K562 (cell line): ENCODE data around the gene PPP6R1. TPM values are rescaled to one million over a fixed set of nuclear protein-coding genes. Genes with fewer than 3 reads are reported as not detected.

Experiments used
- BACH1 ChIP-seq: fragments of 200-800 bp; sonication (Bioruptor generic); IDR thresholded peaks from 2 replicates; pipeline ENCODE4 v1.6.1; 2016; ENCODE audit warnings: missing genetic modification characterization, missing compliant biosample characterization
- CGGBP1 ChIP-seq: fragments of 250-450 bp; sonication (Bioruptor Pico); IDR thresholded peaks from 2 replicates; pipeline ENCODE4 v1.9.0; 2021; ENCODE audit warnings: mild to moderate bottlenecking
- HCFC1 ChIP-seq: IDR thresholded peaks from 2 replicates; pipeline ENCODE4 v1.6.1; 2012; ENCODE audit warnings: low read depth, low read length, improper control_type of control experiment
- KAT7 ChIP-seq: sonication (generic); formaldehyde crosslinking; IDR thresholded peaks from 2 replicates; pipeline ENCODE4 v1.8.0; 2022; ENCODE audit warnings: missing genetic modification reagents, mild to moderate bottlenecking, borderline replicate concordance
- KDM2B ChIP-seq: fragments of 250-450 bp; sonication (Bioruptor Pico); IDR thresholded peaks from 2 replicates; pipeline ENCODE4 v1.8.0; 2021; ENCODE audit warnings: mild to moderate bottlenecking, moderate library complexity
- MCM5 ChIP-seq: fragments of 450-650 bp; IDR thresholded peaks from 2 replicates; pipeline ENCODE4 v1.6.1; 2016; ENCODE audit warnings: low read depth
- NCOA6 ChIP-seq: fragments of 450-650 bp; IDR thresholded peaks from 2 replicates; pipeline ENCODE4 v1.6.1; 2017; ENCODE audit warnings: mild to moderate bottlenecking
- NFYB ChIP-seq: IDR thresholded peaks from 2 replicates; pipeline ENCODE4 v1.6.1; 2011; ENCODE audit warnings: mild to moderate bottlenecking, moderate library complexity; ENCODE audit not compliant: insufficient read length; ENCODE audit errors: extremely low read depth
- NR2C2 ChIP-seq, 2 experiments: fragments of 200-800 bp in 1 of 2; sonication (Bioruptor generic) in 1 of 2; sonication (generic) in 1 of 2; formaldehyde crosslinking in 1 of 2; IDR thresholded peaks; 2 replicates each; pipeline versions ENCODE4 v1.6.1 to v1.8.0; 2016 to 2022; ENCODE audit warnings: mild to moderate bottlenecking in 1 of 2, missing compliant biosample characterization in 1 of 2, missing genetic modification characterization in 1 of 2, missing genetic modification reagents in 1 of 2
- NUFIP1 ChIP-seq: fragments of 450-650 bp; IDR thresholded peaks from 2 replicates; pipeline ENCODE4 v1.6.1; 2018; ENCODE audit not compliant: partially characterized antibody
- PHB ChIP-seq: fragments of 250-450 bp; sonication (Bioruptor Pico); IDR thresholded peaks from 2 replicates; pipeline ENCODE4 v1.5.0; 2021
- TAF9B ChIP-seq: fragments of 450-650 bp; IDR thresholded peaks from 2 replicates; pipeline ENCODE4 v1.6.1; 2018; ENCODE audit warnings: mild to moderate bottlenecking; ENCODE audit not compliant: partially characterized antibody
- TSC22D4 ChIP-seq: fragments of 450-650 bp; IDR thresholded peaks from 2 replicates; pipeline ENCODE4 v1.6.1; 2016; ENCODE audit warnings: missing genetic modification characterization, missing biosample characterization, control low read depth
- ZC3H4 ChIP-seq: sonication (generic); formaldehyde crosslinking; IDR thresholded peaks from 2 replicates; pipeline ENCODE4 v1.9.0; 2021; ENCODE audit warnings: missing genetic modification reagents, borderline replicate concordance
- ZNF175 ChIP-seq: fragments of 200-800 bp; sonication (Bioruptor generic); IDR thresholded peaks from 2 replicates; pipeline ENCODE4 v1.6.1; 2016; ENCODE audit warnings: low read depth, mild to moderate bottlenecking, missing genetic modification characterization, missing compliant biosample characterization
- ZNF282 ChIP-seq: sonication (generic); formaldehyde crosslinking; IDR thresholded peaks from 2 replicates; pipeline ENCODE4 v1.8.1; 2023; ENCODE audit warnings: missing genetic modification reagents
- polyA plus RNA-seq, 8 experiments: library from polyadenylated mRNA; depleted of rRNA in 4 of 8; stranded (reverse) in 5 of 8; unstranded in 3 of 8; fragments of >200 nt; fragmentation: Nextera tagmentation in 2 of 8; fragmentation: Illumina TruSeq in 1 of 8; extraction: Ambion mirVana in 2 of 8; extraction: Trizol in 1 of 8; gene quantifications; 2 replicates each; pipeline versions ENCODE4 v1.2.1 to v1.2.3, GENCODE V29; 2011 to 2014; ENCODE audit warnings: inconsistent platforms in 1 of 8, missing spikeins in 1 of 8
- total RNA-seq, 7 experiments: library from RNA; depleted of rRNA in 6 of 7; stranded (reverse); fragments of >200 nt in 6 of 7; fragmentation: Illumina TruSeq in 2 of 7; extraction: Trizol in 2 of 7; gene quantifications; 2 replicates each; pipeline versions ENCODE4 v1.2.1 to v1.2.3, GENCODE V29; 2011 to 2021; ENCODE audit warnings: low replicate concordance in 1 of 7
- TF ChIP-seq, protein P1 (sequence below): fragments of 200-800 bp; sonication (Bioruptor generic); IDR thresholded peaks from 2 replicates; pipeline ENCODE4 v1.6.1; 2016; ENCODE audit warnings: missing genetic modification characterization, missing compliant biosample characterization
- TF ChIP-seq, protein P2 (sequence below): sonication (generic); formaldehyde crosslinking; IDR thresholded peaks from 2 replicates; pipeline ENCODE4 v1.8.1; 2023; ENCODE audit warnings: mild to moderate bottlenecking, missing genetic modification reagents

PPP6R1 gene
- total and polyA plus RNA-seq, 9 of the 15 experiments (the other 6 are each of a cell fraction or from before 2014, with no cell fraction given) = 0.48 to 135 (median 37.2) TPM

DNA sequence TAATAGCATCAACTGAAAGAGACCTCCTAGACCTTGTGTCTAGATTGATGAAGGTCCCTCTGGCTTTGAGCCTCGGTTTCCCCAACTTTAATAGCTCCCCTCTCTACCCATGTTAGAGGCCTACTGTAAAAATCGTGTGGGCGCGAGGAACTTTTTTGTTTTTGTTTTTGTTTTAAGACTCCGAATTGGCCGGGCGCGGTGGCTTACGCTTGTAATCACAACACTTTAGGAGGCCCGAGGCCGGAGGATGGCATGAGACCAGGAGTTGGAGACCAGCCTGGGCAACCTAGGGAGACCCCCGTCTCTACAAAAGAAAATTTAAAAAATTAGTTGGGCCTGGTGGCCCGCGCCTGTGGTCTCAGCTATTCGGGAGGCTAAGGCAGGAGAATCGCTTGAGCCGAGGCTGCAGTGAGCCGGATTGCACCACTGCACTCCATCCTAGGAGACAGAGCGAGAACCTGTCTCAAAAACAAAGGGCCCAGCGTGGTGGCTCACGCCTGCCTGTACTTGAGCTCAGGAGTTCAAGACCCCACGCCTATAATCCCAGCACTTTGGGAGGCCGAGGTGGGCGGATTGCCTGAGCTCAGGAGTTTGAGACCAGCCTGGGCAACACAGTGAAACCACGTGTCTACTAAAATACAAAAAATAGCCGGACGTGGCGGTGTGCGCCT, 858 bp upstream of the PPP6R1 start (continued):
- TF ChIP-seq NCOA6 (no peak), NUFIP1 (no peak), NFYB (no peak), HCFC1 (no peak), KAT7 (no peak), ZNF175 (CRISPR knock-in tag) (0 out of 2 replicates have a peak, but pooled peaks have one; percentile 54), BACH1 (tag) (peak; percentile 77; the same call in 1 of the 2 replicates), NR2C2 (CRISPR knock-in tag; IDR thresholded peaks at IDR 0.05) (no peak), NR2C2 (tag; IDR thresholded peaks at IDR 0.05) (no peak), ZNF282 (CRISPR knock-in tag) (no peak), CGGBP1 (no peak), ZC3H4 (CRISPR knock-in tag) (peak; percentile 25; the same call in 1 of the 2 replicates), MCM5 (no peak), KDM2B (no peak), TAF9B (no peak), TSC22D4 (tag) (no peak), PHB (CRISPR knock-in tag) (no peak)
- TF ChIP-seq, protein P1, sequence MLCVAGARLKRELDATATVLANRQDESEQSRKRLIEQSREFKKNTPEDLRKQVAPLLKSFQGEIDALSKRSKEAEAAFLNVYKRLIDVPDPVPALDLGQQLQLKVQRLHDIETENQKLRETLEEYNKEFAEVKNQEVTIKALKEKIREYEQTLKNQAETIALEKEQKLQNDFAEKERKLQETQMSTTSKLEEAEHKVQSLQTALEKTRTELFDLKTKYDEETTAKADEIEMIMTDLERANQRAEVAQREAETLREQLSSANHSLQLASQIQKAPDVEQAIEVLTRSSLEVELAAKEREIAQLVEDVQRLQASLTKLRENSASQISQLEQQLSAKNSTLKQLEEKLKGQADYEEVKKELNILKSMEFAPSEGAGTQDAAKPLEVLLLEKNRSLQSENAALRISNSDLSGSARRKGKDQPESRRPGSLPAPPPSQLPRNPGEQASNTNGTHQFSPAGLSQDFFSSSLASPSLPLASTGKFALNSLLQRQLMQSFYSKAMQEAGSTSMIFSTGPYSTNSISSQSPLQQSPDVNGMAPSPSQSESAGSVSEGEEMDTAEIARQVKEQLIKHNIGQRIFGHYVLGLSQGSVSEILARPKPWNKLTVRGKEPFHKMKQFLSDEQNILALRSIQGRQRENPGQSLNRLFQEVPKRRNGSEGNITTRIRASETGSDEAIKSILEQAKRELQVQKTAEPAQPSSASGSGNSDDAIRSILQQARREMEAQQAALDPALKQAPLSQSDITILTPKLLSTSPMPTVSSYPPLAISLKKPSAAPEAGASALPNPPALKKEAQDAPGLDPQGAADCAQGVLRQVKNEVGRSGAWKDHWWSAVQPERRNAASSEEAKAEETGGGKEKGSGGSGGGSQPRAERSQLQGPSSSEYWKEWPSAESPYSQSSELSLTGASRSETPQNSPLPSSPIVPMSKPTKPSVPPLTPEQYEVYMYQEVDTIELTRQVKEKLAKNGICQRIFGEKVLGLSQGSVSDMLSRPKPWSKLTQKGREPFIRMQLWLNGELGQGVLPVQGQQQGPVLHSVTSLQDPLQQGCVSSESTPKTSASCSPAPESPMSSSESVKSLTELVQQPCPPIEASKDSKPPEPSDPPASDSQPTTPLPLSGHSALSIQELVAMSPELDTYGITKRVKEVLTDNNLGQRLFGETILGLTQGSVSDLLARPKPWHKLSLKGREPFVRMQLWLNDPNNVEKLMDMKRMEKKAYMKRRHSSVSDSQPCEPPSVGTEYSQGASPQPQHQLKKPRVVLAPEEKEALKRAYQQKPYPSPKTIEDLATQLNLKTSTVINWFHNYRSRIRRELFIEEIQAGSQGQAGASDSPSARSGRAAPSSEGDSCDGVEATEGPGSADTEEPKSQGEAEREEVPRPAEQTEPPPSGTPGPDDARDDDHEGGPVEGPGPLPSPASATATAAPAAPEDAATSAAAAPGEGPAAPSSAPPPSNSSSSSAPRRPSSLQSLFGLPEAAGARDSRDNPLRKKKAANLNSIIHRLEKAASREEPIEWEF (CRISPR knock-in tag) = peak; percentile 65; the same call in 1 of the 2 replicates
- TF ChIP-seq, protein P2, sequence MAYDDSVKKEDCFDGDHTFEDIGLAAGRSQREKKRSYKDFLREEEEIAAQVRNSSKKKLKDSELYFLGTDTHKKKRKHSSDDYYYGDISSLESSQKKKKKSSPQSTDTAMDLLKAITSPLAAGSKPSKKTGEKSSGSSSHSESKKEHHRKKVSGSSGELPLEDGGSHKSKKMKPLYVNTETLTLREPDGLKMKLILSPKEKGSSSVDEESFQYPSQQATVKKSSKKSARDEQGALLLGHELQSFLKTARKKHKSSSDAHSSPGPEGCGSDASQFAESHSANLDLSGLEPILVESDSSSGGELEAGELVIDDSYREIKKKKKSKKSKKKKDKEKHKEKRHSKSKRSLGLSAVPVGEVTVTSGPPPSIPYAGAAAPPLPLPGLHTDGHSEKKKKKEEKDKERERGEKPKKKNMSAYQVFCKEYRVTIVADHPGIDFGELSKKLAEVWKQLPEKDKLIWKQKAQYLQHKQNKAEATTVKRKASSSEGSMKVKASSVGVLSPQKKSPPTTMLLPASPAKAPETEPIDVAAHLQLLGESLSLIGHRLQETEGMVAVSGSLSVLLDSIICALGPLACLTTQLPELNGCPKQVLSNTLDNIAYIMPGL (CRISPR knock-in tag) = 0 out of 2 replicates have a peak, but pooled peaks have one; percentile 13
